ENCODE data around the gene OR1K1.

GRCh38 chr9:122846371-122846940 lies 46.5 kb downstream of the OR1K1 start:
- TF ChIP-seq CTCF (IDR thresholded peaks at IDR 0.05; ENCODE audit: low read depth, low read length, poor library complexity, severe bottlenecking) (no peak), EZH2phosphoT487 (IDR thresholded peaks at IDR 0.05; ENCODE audit: borderline replicate concordance, low read length) (no peak)
